ENCODE measurements around the gene RFX6. TPM values are rescaled to one million over a fixed set of nuclear protein-coding genes. Genes with fewer than 3 reads are reported as not detected.

The RFX6 gene
- total and polyA plus RNA-seq, 2 experiments from 2014 or later = not detected

DNA sequence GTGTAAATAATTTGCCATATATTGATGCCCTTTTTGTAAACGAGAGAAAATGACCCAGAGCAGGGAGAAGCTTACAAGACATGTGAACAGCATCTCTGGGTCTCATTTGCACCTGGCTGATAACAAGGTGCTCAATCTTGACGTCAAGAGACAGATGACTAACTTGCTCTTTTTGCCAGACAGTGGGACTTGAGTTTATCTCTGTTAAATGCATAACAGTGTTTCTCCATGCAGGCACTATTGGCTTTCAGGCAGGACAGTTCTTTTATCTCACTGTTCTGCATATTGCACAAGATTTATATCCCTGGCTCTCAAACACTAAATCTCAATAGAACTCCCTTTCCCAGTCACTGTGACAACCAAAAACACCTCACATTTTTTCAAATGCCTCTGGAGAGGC lies 56.4 kb downstream of the RFX6 start:
- no peak for DNase-seq (ENCODE audit: low read depth in 1 of 2, low spot score in 1 of 2)
- H3K36me3 ChIP-seq = no peaks in the 10 kb centered on the region
- no peak for TF ChIP-seq CTCF (IDR thresholded peaks at IDR 0.05; ENCODE audit: low read depth, low read length)

DNA sequence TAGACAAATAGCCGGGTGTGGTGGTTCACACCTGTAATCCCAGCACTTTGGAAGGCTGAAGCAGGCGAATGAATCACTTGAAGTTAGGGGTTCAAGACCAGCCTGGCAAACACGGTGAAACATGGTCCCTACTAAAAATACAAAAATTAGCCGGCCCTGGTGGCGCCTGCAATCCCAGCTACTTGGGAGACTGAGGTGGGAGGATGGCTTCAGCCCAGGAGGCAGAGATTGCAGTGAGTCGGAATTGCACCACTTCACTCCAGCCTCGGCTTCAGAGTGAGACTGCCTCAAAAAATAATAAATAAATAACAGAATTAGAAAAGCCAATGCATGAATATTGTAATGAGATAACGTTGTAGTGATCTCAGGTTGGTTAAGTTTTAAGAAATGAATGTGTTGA lies 61.3 kb downstream of the RFX6 start:
- H3K4me3 ChIP-seq = no peak overlapping the region
- H3K27ac ChIP-seq = no peak overlapping the region
- peaks cover 10% of the 10 kb centered on the region for H3K27me3 ChIP-seq
- H3K4me1 ChIP-seq (ENCODE audit: low read depth) = no peaks in the 10 kb centered on the region
- no peaks in the 10 kb centered on the region for H3K36me3 ChIP-seq
- no peak for TF ChIP-seq CTCF (IDR thresholded peaks at IDR 0.05; ENCODE audit: low read depth, low read length)
- no peak for DNase-seq (ENCODE audit: low read depth in 1 of 2, low spot score in 1 of 2)
- H3K9me3 ChIP-seq (ENCODE audit: low read depth) = no peaks in the 10 kb centered on the region

More for the DNA sequence above, 56.4 kb downstream of the RFX6 start:
- Histone ChIP-seq H3K9me3 (ENCODE audit: low read depth) (no peaks in the 10 kb centered on the region), H3K4me3 (no peak overlapping the region), H3K27me3 (no peaks in the 10 kb centered on the region), H3K27ac (no peak overlapping the region), H3K4me1 (ENCODE audit: low read depth) (peaks cover 5% of the 10 kb centered on the region)

- Histone ChIP-seq H3K4me1 (ENCODE audit: low read depth) (no peaks in the 10 kb centered on the region), H3K36me3 (no peaks in the 10 kb centered on the region), H3K27me3 (peaks cover 13% of the 10 kb centered on the region), H3K27ac (no peak overlapping the region), H3K9me3 (ENCODE audit: low read depth) (no peaks in the 10 kb centered on the region), H3K4me3 (no peak overlapping the region)
- no peak for DNase-seq (ENCODE audit: low read depth in 1 of 2, low spot score in 1 of 2)
- TF ChIP-seq CTCF (IDR thresholded peaks at IDR 0.05; ENCODE audit: low read depth, low read length) = no peak
Observed at GRCh38 chr6:116941727-116942126, 64.7 kb downstream of the RFX6 start.

DNA sequence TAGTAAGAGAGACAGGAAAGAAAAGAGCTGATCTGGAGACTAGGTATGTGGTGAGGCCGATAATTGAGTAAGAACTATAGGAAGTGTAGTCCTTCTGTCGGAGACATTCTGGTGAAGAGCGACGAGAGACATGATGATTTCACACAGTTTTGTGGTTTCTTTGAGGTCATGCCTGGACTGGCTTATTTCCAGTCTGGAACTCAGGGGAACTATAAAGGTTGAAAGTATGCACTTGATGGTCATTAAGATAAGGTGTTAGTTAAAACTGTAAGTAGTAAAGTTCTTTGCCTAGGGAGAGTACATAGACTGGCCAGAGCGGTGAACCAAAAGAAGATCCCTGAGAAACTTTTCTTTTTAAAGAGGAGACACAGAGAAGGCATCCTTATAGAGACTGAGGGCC lies 68.8 kb downstream of the RFX6 start:
- H3K4me3 ChIP-seq = no peak overlapping the region
- no peak for DNase-seq (ENCODE audit: low read depth in 1 of 2, low spot score in 1 of 2)
- H3K27me3 ChIP-seq = peaks cover 13% of the 10 kb centered on the region
- no peak overlapping the region for H3K27ac ChIP-seq
- no peaks in the 10 kb centered on the region for H3K4me1 ChIP-seq (ENCODE audit: low read depth)
- TF ChIP-seq CTCF (IDR thresholded peaks at IDR 0.05; ENCODE audit: low read depth, low read length) = no peak
- H3K36me3 ChIP-seq = no peaks in the 10 kb centered on the region
- no peaks in the 10 kb centered on the region for H3K9me3 ChIP-seq (ENCODE audit: low read depth)

GRCh38 chr6:116948533-116949304 lies 71.7 kb downstream of the RFX6 start:
- no peak for DNase-seq (ENCODE audit: low read depth in 1 of 2, low spot score in 1 of 2)
- H3K9me3 ChIP-seq (ENCODE audit: low read depth) = no peaks in the 10 kb centered on the region
- H3K4me3 ChIP-seq = no peak overlapping the region
- H3K27me3 ChIP-seq = no peaks in the 10 kb centered on the region
- H3K4me1 ChIP-seq (ENCODE audit: low read depth) = no peaks in the 10 kb centered on the region
- no peak for TF ChIP-seq CTCF (IDR thresholded peaks at IDR 0.05; ENCODE audit: low read depth, low read length)
- no peak overlapping the region for H3K27ac ChIP-seq
- no peaks in the 10 kb centered on the region for H3K36me3 ChIP-seq

Data from cardiac muscle cell (in vitro differentiated cells and primary cell).